GM12875 (cell line): ENCODE measurements around the gene CD164L2.

Experiments used
- H3K4me3 ChIP-seq: one replicate; pipeline ENCODE4 v1.5.1; 2011; ENCODE audit warnings: low read depth, low read length, control low read depth
- CTCF ChIP-seq: IDR thresholded peaks from 2 replicates; pipeline ENCODE4 v1.5.1; 2011; ENCODE audit warnings: low read depth, mild to moderate bottlenecking, control low read depth, inconsistent platforms, low read length, moderate library complexity, borderline replicate concordance; ENCODE audit not compliant: insufficient read depth

The CD164L2 gene

GRCh38 chr1:27330786-27331185 lies 52.3 kb downstream of the CD164L2 start:
- TF ChIP-seq CTCF = no peak
- no peak overlapping the region for H3K4me3 ChIP-seq
